ENCODE data around the gene TBL1X. TPM values are rescaled to one million over a fixed set of nuclear protein-coding genes. Genes with fewer than 3 reads are reported as not detected.

The TBL1X gene
- total RNA-seq (2014; rRNA removed) (31.9 and 51.6 TPM in 2 replicates), Bru-seq, nascent RNA (percentile 94 among the genes with signal in this experiment), BruChase-seq, experiment 1, labeled RNA remaining after a 6-hour chase (percentile 88 among the genes with signal in this experiment), BruChase-seq, experiment 2, labeled RNA remaining after a 2-hour chase (percentile 92 among the genes with signal in this experiment)
- long read RNA-seq, full-length matches to known transcripts = 34 of 214 reads
- long read RNA-seq, partial matches to known transcripts = 43 of 214 reads
- long read RNA-seq, other reads (novel, unspliced or antisense) = 137 of 214 reads

GRCh38 chrX:9464435-9465371, at the start of gene TBL1X:
TBL1X (plus strand) TSS chrX:9465058; CDS start chrX:9653587, 188,529 bp downstream.
- Histone ChIP-seq H3K27ac (ENCODE audit: low read length) (peak within 1 kb of the TSS; percentile 96), H3K27me3 (ENCODE audit: low read length) (no peaks in the 10 kb centered on the region), H3K36me3 (ENCODE audit: low read depth, low read length) (no peaks in the 10 kb centered on the region; the same call in 1 of the 2 replicates), H4K20me1 (ENCODE audit: low read length) (peaks cover 19% of the 10 kb centered on the region), H3K9me2 (replicated peaks; ENCODE audit: low read length) (no peaks in the 10 kb centered on the region), H2AFZ (ENCODE audit: low read length) (peak within 1 kb of the TSS; percentile 43), H3K4me2 (ENCODE audit: low read length) (peak within 1 kb of the TSS; percentile 97), H3F3A (ENCODE audit: low read length, unreplicated experiment) (no peaks in the 10 kb centered on the region), H3K4me1 (ENCODE audit: insufficient read depth, low read length) (peaks cover 39% of the 10 kb centered on the region), H3K79me2 (ENCODE audit: low read length) (peaks cover 52% of the 10 kb centered on the region), H3K9ac (ENCODE audit: low read length) (peak within 1 kb of the TSS; percentile 98), H3K4me3 (ENCODE audit: low read length) (peak within 1 kb of the TSS; percentile 86), H3K9me3 (ENCODE audit: low read length) (no peaks in the 10 kb centered on the region)
- peak; percentile 67 for DNase-seq
- ChIA-PET POLR2A (ENCODE audit: unreplicated experiment) (interaction anchor here (0.6 kb wide), 2 partner anchors 47 to 596 kb away, joined by 3 to 4 read pairs; no protein-coding TSS in a partner anchor), CTCF (no interaction called here)
- TF ChIP-seq EZH2 (IDR thresholded peaks at IDR 0.05; ENCODE audit: low read length, unreplicated experiment) (no peak), EZH2phosphoT487 (IDR thresholded peaks at IDR 0.05; ENCODE audit: borderline replicate concordance, low read length) (no peak), CTCF (conservative IDR thresholded peaks at IDR 0.05; ENCODE audit: low read depth, low read length) (no peak)
- BruUV-seq (replicated peaks) = TSS peak; percentile 70
- peak; percentile 44 for ATAC-seq
- intact Hi-C loops (cut with micrococcal nuclease) = loop anchor here (5.0 to 10.0 kb wide), 5 partner anchors 103 to 647 kb away; no protein-coding TSS in a partner anchor

- CTCF ChIA-PET = no interaction called here
- DNase-seq (peak; percentile 54), ATAC-seq (peak; percentile 89)
- Histone ChIP-seq H3K36me3 (ENCODE audit: low read depth, low read length) (no peaks in the 10 kb centered on the region), H3K79me2 (ENCODE audit: low read length) (no peaks in the 10 kb centered on the region), H3K9me2 (replicated peaks; ENCODE audit: low read length) (no peaks in the 10 kb centered on the region), H3K4me3 (ENCODE audit: low read length) (peak overlapping the region; percentile 39; the same call in 1 of the 2 replicates), H3K4me2 (ENCODE audit: low read length) (peak overlapping the region; percentile 65), H3F3A (ENCODE audit: low read length, unreplicated experiment) (no peaks in the 10 kb centered on the region), H4K20me1 (ENCODE audit: low read length) (no peaks in the 10 kb centered on the region), H3K9me3 (ENCODE audit: low read length) (no peaks in the 10 kb centered on the region), H3K4me1 (ENCODE audit: insufficient read depth, low read length) (peaks cover 11% of the 10 kb centered on the region), H2AFZ (ENCODE audit: low read length) (peak overlapping the region; percentile 73), H3K27me3 (ENCODE audit: low read length) (no peaks in the 10 kb centered on the region), H3K27ac (ENCODE audit: low read length) (peak overlapping the region; percentile 45), H3K9ac (ENCODE audit: low read length) (no peak overlapping the region)
- TF ChIP-seq EZH2phosphoT487 (IDR thresholded peaks at IDR 0.05; ENCODE audit: borderline replicate concordance, low read length) = no peak
- POLR2A ChIA-PET (ENCODE audit: unreplicated experiment) = interaction anchor here (0.6 to 0.7 kb wide), 2 partner anchors 22 to 48 kb away, joined by 3 to 4 read pairs; partner anchors contain the start of gene TBL1X
- intact Hi-C loops (cut with micrococcal nuclease) = no loop called here
- BruUV-seq (replicated peaks) = no TSS peak
Observed at GRCh38 chrX:9416562-9417348, 48.1 kb upstream of the TBL1X start.

- Histone ChIP-seq H3K4me3 (ENCODE audit: low read length) (no peak overlapping the region), H3K27me3 (ENCODE audit: low read length) (no peaks in the 10 kb centered on the region), H3K9me3 (ENCODE audit: low read length) (no peaks in the 10 kb centered on the region), H3K4me2 (ENCODE audit: low read length) (no peak overlapping the region), H3K27ac (ENCODE audit: low read length) (no peak overlapping the region), H3K9me2 (replicated peaks; ENCODE audit: low read length) (no peaks in the 10 kb centered on the region), H3K79me2 (ENCODE audit: low read length) (no peaks in the 10 kb centered on the region), H3K4me1 (ENCODE audit: insufficient read depth, low read length) (peaks cover 11% of the 10 kb centered on the region), H3K9ac (ENCODE audit: low read length) (no peak overlapping the region), H2AFZ (ENCODE audit: low read length) (no peak overlapping the region), H4K20me1 (ENCODE audit: low read length) (no peaks in the 10 kb centered on the region), H3F3A (ENCODE audit: low read length, unreplicated experiment) (no peaks in the 10 kb centered on the region), H3K36me3 (ENCODE audit: low read depth, low read length) (no peaks in the 10 kb centered on the region)
- CTCF ChIA-PET = no interaction called here
- DNase-seq (no peak), ATAC-seq (no peak)
- TF ChIP-seq EZH2phosphoT487 (IDR thresholded peaks at IDR 0.05; ENCODE audit: borderline replicate concordance, low read length) = no peak
- TF ChIP-seq CTCF (conservative IDR thresholded peaks at IDR 0.05; ENCODE audit: low read depth, low read length) = no peak
- no peak for TF ChIP-seq EZH2 (IDR thresholded peaks at IDR 0.05; ENCODE audit: low read length, unreplicated experiment)
- BruUV-seq (replicated peaks) = no TSS peak
- POLR2A ChIA-PET (ENCODE audit: unreplicated experiment) = no interaction called here
- intact Hi-C loops (cut with micrococcal nuclease) = no loop called here
Observed at GRCh38 chrX:9418262-9418661, 46.6 kb upstream of the TBL1X start.
